Hindlimb muscle (tissue), 1 donor: ENCODE data around the gene SAG. TPM values are rescaled to one million over a fixed set of nuclear protein-coding genes. Genes with fewer than 3 reads are reported as not detected.

Experiments used
- DNase-seq: peaks from one replicate; pipeline ENCODE4 v3.0.0-alpha.2; 2013
- polyA plus RNA-seq: library from polyadenylated mRNA; unstranded; fragments of 120-200 nt; gene quantifications from one replicate; pipeline ENCODE4 v1.2.1, GENCODE V29; 2013; ENCODE audit not compliant: insufficient read length

Gene SAG
- 0.22 TPM for polyA plus RNA-seq

DNA sequence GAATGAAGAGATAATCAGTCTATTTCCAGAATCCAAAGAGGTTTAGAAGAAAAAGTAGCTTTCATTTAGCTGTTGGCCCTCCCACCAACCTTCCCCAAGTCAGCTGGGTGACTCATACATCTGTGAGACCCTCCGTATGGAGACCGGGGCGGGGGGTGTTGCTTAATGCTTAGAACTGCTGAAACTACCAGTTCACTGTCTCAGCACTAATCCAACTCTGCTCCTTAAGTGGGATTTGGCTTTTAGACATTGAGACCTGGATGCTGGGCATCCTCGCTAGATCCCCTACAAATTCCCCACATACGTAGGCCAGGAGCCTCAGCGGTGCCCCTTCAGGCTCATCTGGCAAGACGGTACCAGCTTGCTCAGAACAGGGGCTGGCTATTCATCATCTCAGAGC is at the start of gene SAG:
Gene SAG, plus strand, starts transcription at position 252 of the 400 bp plus-strand sequence. CDS start 1,374 bp downstream, outside the sequence.
- DNase-seq = no peak

DNA sequence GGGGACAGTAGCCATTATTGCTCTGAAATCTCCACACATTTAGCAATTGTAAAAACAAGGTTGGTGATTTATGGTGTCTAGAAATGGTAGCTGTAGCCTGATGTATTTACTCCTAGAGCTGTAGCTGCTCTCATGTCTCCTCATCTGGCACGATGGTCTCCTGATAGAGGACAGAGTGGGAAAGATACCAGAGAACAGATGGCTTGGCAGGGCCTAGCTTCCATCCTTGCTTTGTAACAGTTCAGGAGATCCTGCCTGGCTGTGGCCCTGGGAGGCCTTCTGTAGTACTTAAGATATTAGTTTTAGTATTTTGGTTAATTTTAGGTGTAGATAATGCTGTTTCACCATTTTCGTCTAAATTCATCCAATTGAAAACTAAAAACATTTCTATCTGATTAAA is 49.4 kb upstream of the SAG start:
- DNase-seq = no peak

DNA sequence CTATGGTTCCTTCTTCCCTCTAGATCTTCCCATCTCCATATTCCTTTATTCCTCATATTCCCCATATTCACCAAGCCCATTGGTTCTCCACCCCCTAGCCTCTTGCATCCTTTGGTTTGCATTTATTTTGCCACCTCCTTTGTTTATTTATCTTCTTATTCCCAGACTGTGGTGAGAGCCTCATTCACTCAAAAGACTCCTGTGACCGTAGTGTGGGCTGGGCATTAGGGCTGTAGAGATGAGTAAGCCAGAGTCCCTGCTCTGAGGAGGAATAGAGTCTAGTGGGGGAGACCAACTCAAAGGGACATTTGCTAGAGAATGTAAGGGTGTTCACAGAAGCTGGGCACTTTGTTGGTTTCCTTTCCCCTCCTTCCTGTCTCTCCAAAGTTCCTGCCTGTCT is 47.9 kb upstream of the SAG start:
- DNase-seq = no peak

DNA sequence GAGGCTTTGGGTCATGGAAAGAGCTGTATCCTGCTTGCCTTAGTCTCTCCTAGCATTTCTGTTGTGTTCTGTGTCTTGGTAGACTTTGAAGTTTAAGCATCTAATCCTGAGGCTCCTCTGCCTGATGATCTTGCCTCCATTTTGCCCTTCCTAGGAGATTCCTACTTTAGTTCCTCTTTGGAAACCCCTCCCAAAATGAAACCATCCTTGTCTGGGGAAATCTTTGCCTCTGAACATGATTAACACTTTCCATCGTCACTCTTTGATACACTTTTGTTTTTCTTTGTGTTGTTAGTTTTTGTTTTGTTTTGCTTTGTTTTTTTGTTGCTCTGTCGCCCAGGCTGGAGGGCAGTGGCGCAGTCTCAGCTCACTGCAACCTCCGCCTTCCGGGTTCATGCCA is 47.0 kb upstream of the SAG start:
- no peak for DNase-seq

DNA sequence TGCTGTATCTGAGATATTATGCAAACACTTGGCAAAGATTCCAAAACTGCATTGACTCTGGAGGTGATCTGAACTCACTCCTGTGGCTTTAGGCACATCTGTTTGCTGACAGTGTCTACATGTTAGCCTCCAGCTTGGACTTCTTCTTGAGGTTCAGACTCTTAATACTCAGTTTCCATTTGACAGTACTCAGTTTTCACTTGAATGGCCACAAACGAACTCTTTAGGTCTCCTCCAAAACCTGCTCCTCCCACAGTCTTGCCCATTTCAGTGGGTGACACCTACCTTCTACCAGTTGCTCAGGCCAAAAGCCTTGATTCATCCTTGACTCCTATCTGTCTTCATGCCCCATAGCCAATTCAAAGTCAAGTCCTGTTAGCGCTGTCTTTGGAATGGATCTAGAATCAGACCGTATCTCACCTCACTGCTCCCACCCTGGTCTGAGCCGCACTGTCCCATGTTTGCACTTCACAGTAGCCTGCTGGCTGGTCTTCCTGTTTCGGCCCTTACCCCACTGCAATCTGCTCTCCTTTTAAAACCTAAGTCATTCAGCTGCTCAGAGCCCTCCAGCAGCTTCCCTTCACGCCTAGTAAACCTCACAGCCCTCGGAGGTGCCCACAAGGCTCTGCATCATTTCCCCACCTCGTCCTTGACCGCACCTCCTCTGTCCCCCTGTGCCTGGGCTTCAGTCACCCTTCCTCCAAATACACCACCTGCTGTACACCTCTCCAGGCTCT is 45.6 kb upstream of the SAG start:
- DNase-seq = no peak

DNA sequence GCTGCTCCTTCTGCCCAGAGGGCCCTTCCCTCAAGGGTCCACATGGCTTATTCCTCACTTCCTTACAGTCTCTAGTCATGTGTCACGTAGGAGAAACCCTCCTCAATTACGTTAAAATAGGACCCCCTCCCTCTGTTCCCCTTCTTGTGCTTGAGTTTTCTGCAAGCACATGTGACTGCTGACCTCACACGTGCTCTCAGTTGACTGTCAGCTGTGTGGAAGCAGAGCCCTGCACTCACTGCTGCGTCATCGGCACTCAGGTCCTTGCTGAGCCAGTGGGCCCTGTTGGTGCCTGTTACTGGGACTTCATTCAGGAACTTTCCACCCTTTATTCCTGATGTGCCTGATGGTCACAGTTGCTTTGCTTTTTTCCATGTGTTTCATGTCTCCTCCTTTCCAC is 45.1 kb upstream of the SAG start:
- DNase-seq = no peak

DNA sequence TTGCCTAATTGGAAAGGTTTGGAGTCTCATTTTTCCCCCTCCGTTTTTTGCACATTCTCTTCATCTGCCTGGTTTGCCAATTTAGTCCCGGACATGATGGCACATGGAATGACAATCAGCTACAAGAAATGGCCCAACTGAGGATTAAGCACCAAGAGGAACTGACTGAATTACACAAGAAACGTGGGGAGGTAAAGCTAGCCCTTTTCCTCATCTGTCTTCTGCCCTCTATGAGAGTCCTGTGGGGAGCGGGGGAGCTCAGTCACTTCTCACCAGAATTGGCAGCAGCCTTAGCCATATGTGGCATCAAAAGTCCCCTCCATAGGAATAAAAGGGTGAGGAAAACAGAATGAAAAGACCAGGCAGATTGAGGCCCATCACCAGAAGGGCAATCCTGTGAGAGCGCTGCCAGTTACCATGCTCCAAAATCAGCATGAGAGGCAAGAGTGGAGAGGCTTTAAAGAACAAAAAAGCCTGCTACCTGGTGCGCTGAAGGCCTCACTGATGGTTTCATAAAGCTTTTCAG is 44.5 kb upstream of the SAG start:
- no peak for DNase-seq

DNA sequence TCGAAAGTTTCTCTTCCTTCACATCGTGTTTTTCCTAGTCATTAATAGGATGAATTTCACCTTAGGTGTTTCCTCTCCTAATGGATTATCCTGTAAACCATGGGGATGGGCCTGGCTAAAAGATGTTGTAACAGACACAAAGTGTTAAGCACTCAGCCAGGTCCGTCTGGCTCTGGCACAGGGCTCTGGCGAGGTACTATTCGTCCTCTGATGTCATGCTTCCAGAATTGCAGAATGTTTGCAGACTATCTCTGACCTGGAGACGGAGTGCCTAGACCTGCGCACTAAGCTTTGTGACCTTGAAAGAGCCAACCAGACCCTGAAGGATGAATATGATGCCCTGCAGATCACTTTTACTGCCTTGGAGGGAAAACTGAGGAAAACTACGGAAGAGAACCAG is 42.9 kb upstream of the SAG start:
- DNase-seq = no peak

DNA sequence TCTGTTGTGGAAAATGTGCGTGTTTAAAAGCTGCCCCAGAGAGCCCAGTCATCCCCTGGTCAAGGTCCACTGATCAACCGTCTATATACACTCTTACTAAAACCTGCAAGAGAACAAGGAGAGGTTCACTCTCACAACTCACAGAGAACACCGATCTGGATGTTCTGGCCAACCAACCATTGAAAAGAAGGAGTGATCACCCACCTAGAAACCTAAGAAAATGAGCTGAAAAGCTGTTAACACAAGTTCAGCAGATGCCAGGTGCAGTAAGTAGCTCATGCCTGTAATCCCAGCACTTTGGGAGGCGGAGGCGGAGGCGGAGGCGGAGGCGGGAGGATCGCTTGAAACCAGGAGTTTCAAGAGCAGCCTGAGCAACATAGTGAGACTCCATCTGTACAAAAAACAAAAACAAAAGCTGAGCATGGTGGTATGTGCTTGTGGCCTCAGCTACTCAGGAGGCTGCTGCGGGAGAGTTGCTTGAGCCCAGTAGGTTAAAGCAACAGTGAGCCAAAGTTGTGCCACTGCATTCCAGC is 41.7 kb upstream of the SAG start:
- DNase-seq = no peak

DNA sequence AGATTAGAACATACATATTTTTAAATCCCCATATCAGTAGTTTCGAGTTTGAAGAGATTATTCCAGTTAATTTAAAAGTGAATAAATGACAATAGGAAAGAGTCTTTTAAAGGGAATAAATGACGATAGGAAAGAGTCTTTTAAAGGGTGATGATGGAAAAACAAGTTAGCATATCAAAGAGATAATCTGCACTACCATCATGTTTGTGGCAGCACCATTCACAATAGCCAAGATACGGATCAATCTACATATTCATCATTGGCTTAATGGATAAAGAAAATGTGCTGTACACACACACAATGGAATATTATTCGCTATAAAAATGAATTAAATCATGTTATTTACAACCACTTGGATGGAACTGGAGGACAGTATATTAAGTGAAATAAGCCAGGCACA is 41.1 kb upstream of the SAG start:
- DNase-seq = no peak

DNA sequence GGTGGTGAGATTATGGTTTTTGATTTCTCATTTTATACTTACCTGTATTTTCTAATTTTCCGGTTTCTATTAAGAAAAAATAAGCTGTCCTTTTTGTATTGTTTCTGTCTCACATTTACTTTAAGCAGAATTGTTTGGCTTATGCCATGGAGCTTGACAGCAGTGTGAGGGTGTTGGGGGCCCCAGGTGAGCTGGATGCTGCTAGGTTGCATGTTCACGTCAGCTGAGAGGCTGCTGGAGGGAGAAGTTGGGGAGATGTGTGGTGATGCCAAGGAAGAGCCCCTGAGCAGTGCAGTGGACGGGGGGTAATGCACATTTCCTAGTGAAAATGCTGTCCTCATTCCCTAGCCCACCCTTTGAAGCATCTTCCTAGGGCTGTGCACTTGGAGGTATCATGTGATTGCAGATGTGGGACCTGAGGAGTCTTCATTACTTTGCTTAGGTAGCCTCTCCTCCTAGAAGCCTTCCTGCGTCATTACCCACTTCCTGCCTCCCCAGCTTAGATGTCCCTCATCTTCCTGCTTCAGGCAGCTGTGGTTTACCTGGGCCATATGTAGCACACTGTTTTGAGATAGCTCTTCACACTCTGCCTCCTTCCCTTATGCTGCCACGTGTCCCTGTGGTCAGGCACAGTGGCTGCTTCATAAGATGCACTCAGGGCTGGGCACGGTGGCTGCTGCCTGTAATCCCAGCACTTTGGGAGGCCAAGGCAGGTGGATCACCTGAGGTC is 39.9 kb upstream of the SAG start:
- DNase-seq = no peak

DNA sequence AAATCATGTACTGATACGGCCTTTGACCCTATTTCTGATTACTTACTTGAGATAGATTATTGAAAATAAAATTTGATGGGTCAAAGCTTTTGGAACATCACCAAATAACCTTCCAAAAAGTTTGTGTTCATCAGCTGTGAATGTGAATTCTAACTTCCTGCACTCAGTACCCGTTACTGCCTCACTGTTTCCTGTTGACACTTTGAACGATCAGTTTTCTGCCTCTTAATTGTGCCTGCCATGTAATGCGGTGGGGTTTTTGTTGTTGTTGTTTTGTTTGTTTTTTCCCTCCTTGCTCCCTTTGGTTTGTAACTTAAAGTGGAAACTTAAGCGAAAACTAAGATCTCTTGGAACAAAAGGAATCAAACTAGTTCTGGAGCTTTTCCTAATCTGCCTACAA is 37.2 kb upstream of the SAG start:
- no peak for DNase-seq

DNA sequence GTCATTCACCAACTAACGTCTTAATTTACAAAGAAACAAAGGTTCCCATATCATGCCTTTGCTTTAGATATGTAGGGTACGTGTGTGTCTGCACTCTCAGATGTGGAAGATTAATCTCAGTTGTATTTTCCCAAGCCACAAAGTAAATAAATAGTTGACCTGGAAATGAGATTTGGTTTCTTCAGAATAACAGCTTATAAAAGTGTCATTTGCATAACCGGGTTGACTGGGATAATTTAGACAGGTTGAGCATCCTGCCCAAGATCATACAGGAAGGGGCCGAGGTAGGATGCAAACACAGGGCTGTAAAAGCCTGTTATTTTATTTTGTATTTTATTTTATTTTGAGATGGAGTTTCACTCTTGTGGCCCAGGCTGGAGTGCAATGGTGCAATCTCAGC is 36.7 kb upstream of the SAG start:
- no peak for DNase-seq

DNA sequence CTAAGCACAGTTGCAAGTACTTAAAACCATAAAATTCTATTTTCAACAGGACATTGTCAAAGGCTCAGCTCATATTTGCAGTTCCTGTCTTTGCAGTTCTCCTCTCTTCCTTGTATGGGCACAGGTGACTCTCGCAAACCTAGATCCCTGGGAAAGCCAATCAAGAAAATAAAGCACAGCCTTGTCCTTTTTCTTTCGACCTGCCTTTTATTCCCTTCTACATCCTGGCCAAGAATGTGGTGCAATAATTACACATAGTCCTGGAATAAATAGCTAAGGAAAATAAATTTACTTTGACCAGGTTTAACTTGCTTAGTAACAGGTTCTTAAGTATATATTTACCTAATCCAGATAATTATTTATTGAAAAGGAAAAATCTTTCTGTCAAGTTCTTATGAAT is 35.9 kb upstream of the SAG start:
- DNase-seq = no peak

DNA sequence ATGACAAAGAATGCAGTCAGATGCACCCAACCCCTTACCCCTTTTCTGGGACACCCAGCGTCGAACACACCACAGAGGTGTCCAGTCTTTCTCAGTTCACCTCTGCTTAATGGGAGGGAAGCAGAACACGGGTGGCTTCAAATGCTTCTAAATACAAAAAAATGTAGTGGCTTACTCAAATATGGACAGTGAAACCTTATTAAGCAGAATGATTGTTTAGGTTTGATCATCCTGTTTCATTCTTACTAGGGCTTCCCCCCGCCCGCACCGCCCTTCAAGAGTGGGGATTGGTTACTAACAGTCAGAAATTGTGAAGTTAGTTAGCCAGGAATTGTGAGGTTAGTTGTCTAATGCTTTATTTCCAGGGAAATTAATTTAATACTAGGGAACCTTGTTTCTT is 34.5 kb upstream of the SAG start:
- DNase-seq = no peak

DNA sequence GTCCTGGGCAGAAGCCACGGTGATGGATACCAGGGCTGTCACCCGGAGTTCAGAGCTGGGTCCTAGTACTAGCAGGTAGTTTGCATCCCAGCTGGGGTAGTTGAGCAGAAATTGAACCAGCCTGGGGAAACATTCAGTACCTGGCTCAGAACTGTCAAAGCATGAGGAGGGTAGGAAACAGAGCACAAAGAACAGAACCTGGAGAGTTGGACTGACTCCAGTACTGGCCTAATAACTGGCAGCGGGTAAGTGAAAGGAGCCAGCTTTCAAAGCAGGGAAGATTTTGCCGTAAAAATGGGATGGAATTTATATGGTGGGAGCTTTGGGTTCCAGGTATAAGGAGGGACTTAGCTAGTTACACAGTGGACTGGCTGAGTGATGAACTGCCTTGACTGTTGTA is 32.4 kb upstream of the SAG start:
- no peak for DNase-seq

DNA sequence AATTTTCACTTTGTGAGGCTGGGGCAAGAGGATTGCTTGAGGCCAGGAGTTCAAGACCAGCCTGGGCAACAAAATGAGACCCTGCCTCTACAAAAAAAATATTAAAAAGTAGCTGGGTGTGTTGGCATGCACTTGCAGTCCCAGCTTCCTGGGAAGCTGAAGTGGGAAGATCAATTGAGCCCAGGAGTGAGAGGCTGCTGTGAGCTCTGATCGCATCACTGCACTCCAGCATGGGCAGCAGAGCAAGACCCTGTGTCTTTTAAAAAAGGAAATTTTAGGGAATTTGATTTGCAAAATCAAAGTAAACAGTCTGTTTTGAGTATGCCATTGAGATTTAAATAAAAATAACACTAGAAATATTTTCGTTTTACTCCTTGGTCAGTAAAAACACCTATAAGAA is 28.7 kb upstream of the SAG start:
- no peak for DNase-seq

DNA sequence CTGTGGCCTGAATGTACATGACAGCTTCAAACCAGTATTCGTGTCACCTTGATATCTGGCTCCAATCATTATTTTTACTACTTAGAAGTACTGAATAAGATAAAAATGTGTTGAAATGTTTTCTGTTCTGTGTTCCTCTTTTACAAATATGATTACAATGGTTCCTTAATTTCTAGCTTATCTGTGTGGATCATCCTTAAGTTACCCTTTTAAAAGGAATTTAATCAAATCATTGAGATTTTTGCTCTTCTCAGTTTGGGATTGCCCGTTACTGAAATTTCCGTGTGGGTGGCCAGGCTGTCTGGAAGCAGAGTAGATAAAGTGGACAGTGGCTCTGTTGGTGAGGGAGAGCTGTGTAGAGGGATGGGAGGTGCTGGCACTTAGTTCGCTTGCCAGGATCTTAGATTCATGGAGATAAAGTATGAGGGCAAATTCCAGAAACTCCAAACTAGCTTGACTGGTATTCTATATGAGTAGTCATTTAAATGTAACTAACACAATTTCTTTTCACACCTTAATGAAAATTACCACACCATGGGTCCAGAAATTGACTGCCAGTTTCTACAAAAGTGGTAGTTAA is 27.4 kb upstream of the SAG start:
- no peak for DNase-seq

DNA sequence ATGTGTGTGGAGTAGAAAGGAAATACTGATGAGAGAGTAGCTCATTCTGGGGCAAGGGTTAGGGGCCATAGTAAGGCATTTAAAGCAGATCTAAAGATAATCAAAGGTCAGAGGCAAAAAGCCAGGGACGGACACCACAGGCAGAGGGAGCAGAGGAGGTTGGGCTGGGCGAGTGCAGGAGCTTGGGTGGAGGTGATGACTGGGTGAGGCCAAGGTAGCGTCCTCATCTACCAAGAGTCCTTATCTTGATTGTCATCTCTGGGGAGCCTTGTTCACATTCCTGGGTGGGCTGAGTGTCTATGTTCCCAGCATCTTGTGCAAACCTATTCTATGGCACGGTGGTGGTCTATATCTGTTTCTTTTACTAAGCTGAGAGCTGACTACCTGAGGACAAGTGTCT is 26.1 kb upstream of the SAG start:
- DNase-seq = no peak

DNA sequence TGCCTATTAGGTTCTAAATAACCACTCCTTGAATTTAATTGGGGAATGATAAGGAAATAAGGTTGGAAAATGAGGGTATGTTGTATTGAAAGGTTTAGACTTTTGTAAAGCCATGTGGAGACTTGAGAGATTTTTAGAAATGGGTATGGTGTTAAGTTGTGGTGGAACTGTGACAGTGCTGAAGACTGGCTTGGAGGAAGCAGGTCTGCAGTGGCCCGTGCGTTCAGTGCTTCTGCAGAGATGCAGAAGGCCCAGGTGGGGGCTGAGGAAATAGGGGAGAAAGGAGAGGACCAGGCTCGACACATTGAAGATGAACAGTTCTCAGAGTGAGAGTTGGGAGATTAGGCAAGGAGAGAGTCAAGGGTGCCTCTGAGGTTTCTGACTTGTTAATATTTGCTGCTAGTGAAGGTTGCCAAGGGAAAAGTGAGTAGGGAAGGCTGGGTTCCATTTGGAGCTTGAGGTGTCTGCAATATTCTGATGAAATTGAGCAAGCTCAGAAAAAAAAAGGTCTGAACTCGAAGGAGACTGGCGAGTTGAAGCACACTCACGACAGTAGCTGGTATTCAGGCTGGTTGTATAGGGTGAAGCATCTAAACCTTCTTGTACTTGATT is 25.5 kb upstream of the SAG start:
- no peak for DNase-seq

DNA sequence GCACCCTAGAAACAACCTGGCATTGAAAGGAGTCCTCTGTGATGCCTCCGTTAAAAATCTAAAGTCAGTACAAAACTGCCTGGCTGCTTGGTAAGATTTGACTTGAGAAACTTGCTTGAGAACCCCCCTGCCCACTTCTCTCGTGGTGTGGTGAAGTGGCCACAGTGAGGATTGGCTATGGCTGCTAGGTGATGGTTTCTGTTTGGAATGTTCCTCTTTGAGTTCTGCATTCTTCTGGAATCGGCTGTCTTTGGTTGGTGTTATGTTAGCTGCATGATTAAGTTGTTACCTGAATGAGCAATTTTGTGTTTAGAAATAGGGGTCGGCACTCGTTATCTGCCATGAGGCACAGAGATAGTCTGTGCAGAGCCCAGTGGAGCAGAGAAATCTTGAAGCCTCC is 21.7 kb upstream of the SAG start:
- no peak for DNase-seq

DNA sequence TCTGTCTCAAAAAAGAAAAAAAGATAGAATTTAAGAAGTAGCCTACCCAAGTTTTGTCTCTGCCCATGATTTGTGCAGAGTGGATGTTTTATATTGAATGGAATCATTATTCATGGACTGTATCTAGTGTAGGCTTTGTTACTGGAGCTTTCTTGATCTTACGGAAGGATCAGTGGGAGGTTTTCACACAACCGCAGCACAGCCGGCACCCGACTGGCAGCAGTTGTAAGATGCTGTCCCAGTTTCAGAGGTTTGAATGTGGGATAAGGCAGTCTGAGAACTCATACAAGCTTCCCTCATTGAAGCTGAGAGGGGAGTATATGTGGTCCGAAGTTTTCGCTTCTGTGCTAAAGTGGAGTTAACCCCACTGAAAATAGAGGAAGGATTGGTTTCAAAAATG is 19.7 kb upstream of the SAG start:
- DNase-seq = no peak

DNA sequence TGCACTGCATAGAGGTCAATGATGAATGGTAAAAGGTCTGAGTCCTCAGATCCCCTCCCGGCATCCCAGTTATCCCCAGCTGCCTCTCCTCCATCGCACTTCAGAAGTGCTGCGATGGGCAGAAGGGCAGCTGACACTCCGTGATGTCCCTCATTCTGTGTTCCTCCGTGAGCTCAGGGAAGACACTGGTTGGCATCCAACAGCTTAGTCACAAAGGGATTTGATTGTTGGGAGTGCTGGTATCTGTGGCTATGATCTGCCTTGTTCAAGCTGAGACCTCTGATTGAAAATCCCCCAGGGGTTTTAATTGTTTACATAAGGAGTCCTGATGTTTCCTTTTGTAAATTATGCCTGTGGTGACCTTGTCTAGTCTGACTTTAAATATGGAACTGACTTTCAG is 19.0 kb upstream of the SAG start:
- DNase-seq = no peak
